GM12891 (cell line): ENCODE data around the gene FKBP15.
"Not testable (repeated sequence)": the region's sequence is repeated elsewhere in the genome, so short reads cannot be mapped to it uniquely, and the experiment has no call there.

ENCODE experiments used
- DNase-seq: peaks from one replicate; pipeline ENCODE4 v3.0.0; 2011; ENCODE audit warnings: low spot score; ENCODE audit not compliant: insufficient read length
- FAIRE-seq: peaks from 2 replicates; lab custom pipeline; 2011; peaks lifted over from hg19 to GRCh38; lab: Jason Lieb, UNC
- PAX5 ChIP-seq: IDR thresholded peaks from 2 replicates; pipeline ENCODE4 v1.6.1; 2011; ENCODE audit warnings: low read length, moderate library complexity, mild to moderate bottlenecking; ENCODE audit not compliant: insufficient read depth, severe bottlenecking
- POLR2A ChIP-seq: IDR thresholded peaks from 2 replicates; pipeline ENCODE4 v1.6.1; 2011; ENCODE audit warnings: low read depth, low read length, control low read depth
- POLR2AphosphoS5 ChIP-seq: IDR thresholded peaks from 2 replicates; pipeline ENCODE4 v1.6.1; 2011; ENCODE audit warnings: low read depth, low read length, control low read depth
- POU2F2 ChIP-seq: IDR thresholded peaks from 2 replicates; pipeline ENCODE4 v1.6.1; 2011; ENCODE audit warnings: low read depth, mild to moderate bottlenecking, control low read depth, low read length, moderate library complexity
- SPI1 ChIP-seq: IDR thresholded peaks from 2 replicates; pipeline ENCODE4 v1.6.1; 2011; ENCODE audit warnings: low read depth, low read length, control low read depth
- TAF1 ChIP-seq: IDR thresholded peaks from 2 replicates; pipeline ENCODE4 v1.6.1; 2011; ENCODE audit warnings: low read depth, low read length, control low read depth

FKBP15 gene

GRCh38 chr9:113255438-113255837, 34.4 kb upstream of the FKBP15 start:
- DNase-seq (no peak), FAIRE-seq (no peak)
- TF ChIP-seq PAX5 (no peak), TAF1 (no peak)

DNA sequence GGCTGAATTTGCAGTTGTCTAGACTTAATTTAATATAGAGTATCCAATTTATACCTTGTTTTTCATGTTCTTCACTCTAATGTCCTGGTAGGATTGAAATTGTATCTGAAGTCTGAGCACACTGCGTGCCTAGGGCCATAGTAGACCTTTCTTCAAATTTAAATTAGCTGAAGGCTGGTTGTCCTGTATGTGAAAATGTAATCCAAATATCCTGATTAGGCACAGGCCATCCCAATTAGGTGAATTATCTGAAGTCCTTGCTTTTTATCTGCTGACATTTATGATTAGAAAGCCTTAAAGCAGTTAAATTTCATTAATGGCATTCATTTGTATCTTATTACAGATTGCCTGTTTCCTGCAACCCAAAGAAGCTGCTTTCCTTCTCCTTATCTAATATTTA, 33.9 kb upstream of the FKBP15 start:
- DNase-seq (no peak), FAIRE-seq (no peak)

DNA sequence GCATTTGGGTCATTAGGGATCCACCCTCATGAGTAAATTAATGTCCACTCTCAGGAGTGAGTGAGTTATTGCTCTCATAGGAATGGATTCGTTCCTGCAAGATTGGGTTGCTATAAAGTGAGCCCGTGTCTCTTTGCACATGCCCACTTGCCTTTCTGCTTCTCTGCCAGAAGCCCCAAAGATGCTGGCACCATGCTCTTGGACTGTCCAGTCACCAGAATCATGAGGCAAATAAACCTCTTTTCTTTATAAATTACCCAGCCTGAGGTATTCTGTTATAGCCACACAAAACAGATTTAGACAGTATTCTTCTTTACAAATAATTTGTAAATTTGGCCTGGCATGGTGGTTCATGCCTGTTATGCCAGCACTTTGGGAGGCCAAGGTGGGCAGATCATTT, 29.7 kb upstream of the FKBP15 start:
- FAIRE-seq (no peak), DNase-seq (no peak)

More for the DNA sequence above, 33.9 kb upstream of the FKBP15 start:
- TF ChIP-seq SPI1 = no peak
- TF ChIP-seq POLR2AphosphoS5 = no peak
- no peak for TF ChIP-seq POU2F2
- no peak for TF ChIP-seq TAF1
- TF ChIP-seq POLR2A = no peak
- TF ChIP-seq PAX5 = no peak

GRCh38 chr9:113249661-113250060, 28.6 kb upstream of the FKBP15 start:
- DNase-seq, FAIRE-seq: not testable (repeated sequence)

More for the DNA sequence above, 29.7 kb upstream of the FKBP15 start:
- TF ChIP-seq SPI1 (no peak), POU2F2 (no peak), POLR2AphosphoS5 (no peak), TAF1 (no peak), POLR2A (no peak), PAX5 (no peak)

- DNase-seq (no peak), FAIRE-seq (no peak)
- TF ChIP-seq POU2F2 = no peak
- no peak for TF ChIP-seq POLR2A
- TF ChIP-seq POLR2AphosphoS5 = no peak
- no peak for TF ChIP-seq TAF1
- TF ChIP-seq PAX5 = no peak
- no peak for TF ChIP-seq SPI1
These were observed 26.6 kb upstream of the FKBP15 start for GRCh38 chr9:113247640-113248039.

GRCh38 chr9:113246928-113247327, 25.9 kb upstream of the FKBP15 start:
- peak; percentile 62 for TF ChIP-seq SPI1
- no peak for TF ChIP-seq POLR2AphosphoS5
- peak; percentile 20 for FAIRE-seq
- no peak for DNase-seq

DNA sequence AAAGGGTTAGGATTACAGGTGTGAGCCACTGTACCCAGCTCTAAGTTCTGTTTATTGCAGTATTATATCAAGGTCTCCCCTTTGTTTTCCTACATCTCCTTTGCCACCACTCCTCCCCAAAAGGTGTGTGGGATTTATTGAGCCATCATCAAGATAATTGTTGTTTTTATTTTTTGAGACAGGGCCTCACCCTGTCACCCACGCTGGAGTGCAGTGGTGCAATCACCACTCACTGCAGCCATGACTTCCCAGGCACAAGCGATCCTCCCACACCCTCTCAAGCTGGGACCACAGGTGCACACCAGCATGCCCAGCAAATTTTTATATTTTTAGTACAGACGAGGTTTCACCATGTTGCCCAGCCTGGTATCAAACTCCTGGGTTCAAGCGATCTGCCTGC, 24.8 kb upstream of the FKBP15 start:
- TF ChIP-seq POLR2A (no peak), POLR2AphosphoS5 (no peak), PAX5 (no peak), TAF1 (no peak), POU2F2 (no peak), SPI1 (no peak)
- FAIRE-seq = peak; percentile 56

GRCh38 chr9:113244556-113244955, 23.5 kb upstream of the FKBP15 start:
- TF ChIP-seq SPI1 (no peak), POLR2A (no peak), POU2F2 (no peak), TAF1 (no peak)
- no peak for FAIRE-seq
- DNase-seq = no peak

More for the DNA sequence above, 24.8 kb upstream of the FKBP15 start:
- no peak for DNase-seq

DNA sequence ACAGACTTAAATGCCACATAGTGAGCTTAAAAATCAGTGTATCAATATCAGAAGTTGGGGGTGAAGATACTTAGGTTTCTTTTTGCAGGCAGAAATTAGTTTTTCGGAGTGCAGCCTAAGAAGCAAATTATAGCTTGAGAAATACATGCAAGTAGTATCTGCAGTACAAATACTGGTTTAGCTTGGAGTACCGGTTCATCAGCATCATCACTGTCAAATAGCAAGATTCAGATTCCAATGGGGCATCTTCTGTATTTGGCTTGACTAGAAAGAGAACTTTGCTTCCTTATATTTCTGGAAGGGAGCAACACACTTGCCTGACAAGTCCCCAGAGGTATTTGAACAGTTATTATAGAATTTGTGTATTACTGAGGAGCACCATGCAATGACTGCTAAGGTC, 20.1 kb upstream of the FKBP15 start:
- TF ChIP-seq SPI1 (no peak), TAF1 (no peak), POLR2A (no peak), POU2F2 (no peak), POLR2AphosphoS5 (no peak), PAX5 (no peak)
- no peak for FAIRE-seq
- no peak for DNase-seq

GRCh38 chr9:113238859-113239232, 17.8 kb upstream of the FKBP15 start:
- FAIRE-seq (no peak), DNase-seq (no peak)
- TF ChIP-seq SPI1 (no peak), POLR2AphosphoS5 (no peak), TAF1 (no peak), POU2F2 (no peak), PAX5 (no peak), POLR2A (no peak)

GRCh38 chr9:113238202-113238858, 17.3 kb upstream of the FKBP15 start:
- no peak for DNase-seq
- no peak for FAIRE-seq
- TF ChIP-seq POLR2A = no peak
- TF ChIP-seq POLR2AphosphoS5 = no peak
